Islet of Langerhans (tissue), 1 donor: ENCODE data around the gene PRKCD.
"Not testable (repeated sequence)": the region's sequence is repeated elsewhere in the genome, so short reads cannot be mapped to it uniquely, and the experiment has no call there.

ENCODE experiments used
- FAIRE-seq: peaks from one replicate; lab custom pipeline; 2011; peaks lifted over from hg19 to GRCh38; lab: Jason Lieb, UNC

PRKCD gene

GRCh38 chr3:53140847-53141845, 19.9 kb upstream of the PRKCD start:
- no peak for FAIRE-seq

- no peak for FAIRE-seq
These were observed 18.0 kb upstream of the PRKCD start for GRCh38 chr3:53142986-53143385.

- no peak for FAIRE-seq
These were observed 16.6 kb upstream of the PRKCD start for GRCh38 chr3:53144446-53144845.

- FAIRE-seq, result no peak
These were observed 15.9 kb upstream of the PRKCD start for GRCh38 chr3:53144862-53145712.

- FAIRE-seq, result no peak
These were observed 15.3 kb upstream of the PRKCD start for GRCh38 chr3:53145713-53146080.

GRCh38 chr3:53146319-53146891, 14.6 kb upstream of the PRKCD start:
- FAIRE-seq, result no peak

- FAIRE-seq, result no peak
These were observed 13.7 kb upstream of the PRKCD start for GRCh38 chr3:53147151-53147902.

GRCh38 chr3:53147903-53148400, 13.1 kb upstream of the PRKCD start:
- no peak for FAIRE-seq

- no peak for FAIRE-seq
These were observed 11.9 kb upstream of the PRKCD start for GRCh38 chr3:53149006-53149690.

- no peak for FAIRE-seq
These were observed 11.3 kb upstream of the PRKCD start for GRCh38 chr3:53149699-53150098.

- no peak for FAIRE-seq
These were observed 10.5 kb upstream of the PRKCD start for GRCh38 chr3:53150247-53151085.

GRCh38 chr3:53151086-53151438, 9.9 kb upstream of the PRKCD start:
- not testable (repeated sequence) for FAIRE-seq

- FAIRE-seq, result no peak
These were observed 9.5 kb upstream of the PRKCD start for GRCh38 chr3:53151465-53151864.

- no peak for FAIRE-seq
These were observed 8.9 kb upstream of the PRKCD start for GRCh38 chr3:53151870-53152660.

- no peak for FAIRE-seq
These were observed 7.7 kb upstream of the PRKCD start for GRCh38 chr3:53153264-53153823.

GRCh38 chr3:53153980-53154379, 7.0 kb upstream of the PRKCD start:
- no peak for FAIRE-seq

GRCh38 chr3:53154881-53155285, 6.1 kb upstream of the PRKCD start:
- no peak for FAIRE-seq

GRCh38 chr3:53155760-53156159, 5.2 kb upstream of the PRKCD start:
- no peak for FAIRE-seq

GRCh38 chr3:53156368-53156834, 4.6 kb upstream of the PRKCD start:
- no peak for FAIRE-seq
